Subcutaneous abdominal adipose tissue (tissue), 5 donors: Measurements from ENCODE around the gene TNS3.

Source experiments
- H3K27ac ChIP-seq: one replicate; pipeline ENCODE4 v1.7.0; 2013; ENCODE audit warnings: low read depth, mild to moderate bottlenecking, inconsistent platforms, low read length, moderate library complexity
- H3K27me3 ChIP-seq, 5 donors: one replicate each; pipeline ENCODE4 v1.7.0; 2013; ENCODE audit warnings: low read length in 5 of 5, inconsistent platforms in 1 of 5; ENCODE audit not compliant: control insufficient read depth in 5 of 5, insufficient read depth in 4 of 5
- H3K36me3 ChIP-seq, 5 donors: one replicate each; pipeline ENCODE4 v1.7.0; 2013; ENCODE audit warnings: low read length in 5 of 5; ENCODE audit not compliant: control insufficient read depth in 5 of 5, insufficient read depth in 5 of 5
- H3K4me1 ChIP-seq, 5 donors: one replicate each; pipeline ENCODE4 v1.7.0; 2013; ENCODE audit warnings: low read length in 5 of 5, mild to moderate bottlenecking in 3 of 5, moderate library complexity in 1 of 5; ENCODE audit not compliant: control insufficient read depth in 5 of 5, insufficient read depth in 5 of 5
- H3K4me3 ChIP-seq, 5 donors: one replicate each; pipeline ENCODE4 v1.7.0; 2013; ENCODE audit warnings: low read length in 5 of 5, low read depth in 1 of 5
- H3K9ac ChIP-seq, 5 donors: one replicate each; pipeline ENCODE4 v1.7.0; 2013; ENCODE audit warnings: low read length in 5 of 5, mild to moderate bottlenecking in 4 of 5, moderate library complexity in 3 of 5
- H3K9me3 ChIP-seq, 5 donors: one replicate each; pipeline ENCODE4 v1.7.0; 2013; ENCODE audit warnings: low read length in 5 of 5; ENCODE audit not compliant: control insufficient read depth in 5 of 5
- donor health status: healthy.
- donor health status: healthy.
- donor health status: healthy.
- donor health status: healthy.
- donor health status: healthy.

The TNS3 gene

DNA sequence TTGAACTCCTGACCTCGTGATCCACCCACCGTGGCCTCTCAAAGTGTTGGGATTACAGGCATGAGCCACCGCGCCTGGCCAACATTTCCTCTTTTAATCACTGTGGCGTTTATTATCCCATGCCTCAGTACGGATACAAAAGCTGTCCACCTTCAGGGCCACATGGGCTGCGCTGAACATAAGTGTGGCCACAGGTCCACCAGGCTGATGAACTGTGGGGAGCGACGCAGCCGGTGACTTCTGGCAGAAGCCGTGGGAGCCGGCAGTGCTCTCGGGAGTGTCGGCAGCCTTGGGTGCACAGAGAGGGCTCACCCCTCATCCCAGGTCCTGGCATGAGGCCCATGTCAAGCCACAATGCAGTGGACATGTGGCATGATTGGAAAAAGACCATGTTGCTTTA, 223.6 kb downstream of the TNS3 start:
- Histone ChIP-seq H3K36me3 (peaks cover 0 to 46% (median 14%) of the 10 kb centered on the region in 5 donors), H3K27ac (no peak overlapping the region), H3K9ac (no peak overlapping the region), H3K4me1 (peaks cover 0 to 3% (median 0%) of the 10 kb centered on the region in 5 donors), H3K27me3 (no peaks in the 10 kb centered on the region), H3K4me3 (no peak overlapping the region), H3K9me3 (no peaks in the 10 kb centered on the region)

DNA sequence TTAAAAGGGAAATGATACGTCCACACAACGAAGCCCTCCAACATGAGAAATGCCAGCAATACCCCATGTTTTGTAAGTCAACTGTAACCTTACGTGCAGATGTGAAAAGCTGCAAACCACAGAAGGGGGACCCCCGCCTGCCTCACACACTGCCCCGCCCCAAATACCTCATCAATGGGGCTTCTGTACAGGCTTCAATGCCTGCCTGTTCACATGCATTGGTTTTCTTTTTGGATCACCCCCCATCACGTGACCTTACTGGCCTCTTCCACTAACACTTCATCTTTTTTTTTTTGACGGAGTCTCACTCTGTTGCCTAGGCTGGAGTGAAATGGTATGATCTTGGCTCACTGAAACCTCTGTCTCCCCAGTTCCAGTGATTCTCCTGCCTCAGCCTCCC, 224.0 kb downstream of the TNS3 start:
- peaks cover 0 to 3% (median 0%) of the 10 kb centered on the region in 5 donors for H3K4me1 ChIP-seq
- H3K36me3 ChIP-seq = peaks cover 0 to 48% (median 14%) of the 10 kb centered on the region in 5 donors
- no peaks in the 10 kb centered on the region for H3K27me3 ChIP-seq
- H3K9me3 ChIP-seq = no peaks in the 10 kb centered on the region
- H3K4me3 ChIP-seq = no peak overlapping the region
- H3K27ac ChIP-seq = no peak overlapping the region
- H3K9ac ChIP-seq = no peak overlapping the region

DNA sequence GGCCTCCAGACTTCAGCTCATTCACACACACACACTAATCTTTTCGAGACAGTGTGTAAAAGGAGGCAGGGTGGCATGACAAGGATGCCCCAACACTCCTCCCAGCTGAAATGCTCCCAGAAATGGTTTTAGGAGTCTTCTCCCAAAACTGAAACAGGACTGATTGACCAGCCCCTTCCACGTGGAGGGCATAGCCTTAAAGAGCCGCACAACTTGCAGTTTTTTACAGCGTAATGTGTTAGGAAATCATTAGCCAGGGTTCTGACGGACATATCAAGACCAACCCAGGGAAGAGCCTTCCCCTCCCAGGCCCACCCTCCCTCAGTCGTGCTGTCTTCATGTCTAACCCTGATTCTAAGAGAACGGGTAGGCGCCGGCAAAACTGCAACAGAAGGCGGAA, 224.6 kb downstream of the TNS3 start:
- no peak overlapping the region for H3K4me3 ChIP-seq
- no peaks in the 10 kb centered on the region for H3K27me3 ChIP-seq
- H3K9ac ChIP-seq = no peak overlapping the region
- no peaks in the 10 kb centered on the region for H3K9me3 ChIP-seq
- H3K4me1 ChIP-seq = peaks cover 0 to 3% (median 0%) of the 10 kb centered on the region in 5 donors
- H3K36me3 ChIP-seq = peaks cover 0 to 52% (median 17%) of the 10 kb centered on the region in 5 donors
- H3K27ac ChIP-seq = no peak overlapping the region

DNA sequence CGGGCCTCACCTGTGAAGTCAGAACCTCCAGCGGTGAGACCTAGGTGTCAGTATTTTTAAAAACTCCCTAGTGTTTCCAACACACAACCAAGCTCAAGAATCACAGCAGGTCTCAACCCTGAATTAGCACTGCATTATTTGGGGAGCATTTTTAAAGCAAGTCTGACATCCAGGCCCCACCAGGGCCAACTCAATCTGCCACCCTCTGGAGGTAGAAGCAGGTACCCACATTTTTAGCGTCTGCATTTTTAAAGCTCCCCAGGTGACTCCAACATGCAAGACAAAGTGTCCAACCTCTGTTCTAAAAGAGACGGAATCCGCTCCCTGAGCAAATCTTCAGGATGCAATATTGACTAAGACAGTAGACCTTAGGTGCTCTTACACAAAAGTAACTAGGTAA, 225.7 kb downstream of the TNS3 start:
- Histone ChIP-seq H3K36me3 (peaks cover 0 to 50% (median 16%) of the 10 kb centered on the region in 5 donors), H3K4me3 (no peak overlapping the region), H3K4me1 (peaks cover 0 to 3% (median 0%) of the 10 kb centered on the region in 5 donors), H3K27me3 (no peaks in the 10 kb centered on the region), H3K27ac (no peak overlapping the region), H3K9ac (no peak overlapping the region), H3K9me3 (no peaks in the 10 kb centered on the region)

DNA sequence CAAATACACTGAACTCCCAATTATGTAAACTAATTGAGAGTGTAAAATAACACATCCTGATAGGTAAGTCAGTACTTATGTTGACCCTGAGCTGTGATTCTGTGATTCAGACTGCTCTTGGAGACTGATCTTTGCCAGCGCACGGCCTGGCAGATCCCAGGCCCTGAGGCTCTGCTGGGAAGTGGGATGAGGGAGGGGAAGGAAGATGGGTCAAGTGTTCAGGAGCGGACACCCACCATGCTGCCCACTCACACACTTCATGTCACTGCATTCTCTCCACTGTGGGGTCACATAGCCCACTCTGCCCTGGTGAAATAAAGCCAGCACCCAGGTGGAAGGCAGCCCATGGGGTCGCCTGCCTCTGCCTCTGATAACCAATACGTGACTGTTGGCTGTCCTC, 226.2 kb downstream of the TNS3 start:
- H3K36me3 ChIP-seq = peaks cover 0 to 50% (median 16%) of the 10 kb centered on the region in 5 donors
- H3K27me3 ChIP-seq = no peaks in the 10 kb centered on the region
- H3K27ac ChIP-seq = no peak overlapping the region
- H3K4me3 ChIP-seq = no peak overlapping the region
- H3K4me1 ChIP-seq = peaks cover 0 to 3% (median 0%) of the 10 kb centered on the region in 5 donors
- no peaks in the 10 kb centered on the region for H3K9me3 ChIP-seq
- no peak overlapping the region for H3K9ac ChIP-seq

DNA sequence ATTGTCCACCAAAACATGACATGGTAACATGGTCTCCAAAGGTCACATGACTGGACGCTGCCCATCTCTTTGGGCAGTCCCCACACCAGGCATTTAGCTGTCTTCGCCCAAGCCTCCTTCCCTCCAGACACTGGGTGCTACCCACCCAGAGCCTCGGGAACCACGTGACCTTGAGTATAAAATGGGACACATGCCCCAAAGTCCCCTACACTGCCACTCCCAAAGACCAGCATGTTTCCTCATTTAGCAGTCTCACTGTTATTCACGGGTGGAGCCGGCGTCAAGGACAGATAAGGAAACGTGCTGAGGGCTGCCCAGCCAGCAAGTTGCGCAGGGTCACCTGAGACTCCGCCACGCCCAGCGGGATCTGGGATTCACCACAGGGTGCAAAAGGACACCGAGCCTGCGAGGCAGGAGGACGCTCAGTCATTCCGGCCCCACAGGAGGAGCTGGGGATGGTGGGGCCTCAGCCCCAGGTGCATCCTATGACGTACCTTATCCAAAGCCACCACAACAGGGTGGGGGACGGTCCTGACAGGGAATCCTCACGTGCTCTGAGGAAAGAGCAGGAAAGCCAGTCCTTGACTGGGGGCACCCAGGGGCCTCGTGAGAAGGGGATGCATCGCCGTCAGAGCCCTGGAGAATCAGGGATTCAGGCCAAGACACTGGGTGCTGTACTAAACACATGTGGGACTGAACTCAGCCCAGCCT, 226.9 kb downstream of the TNS3 start:
- peaks cover 0 to 44% (median 13%) of the 10 kb centered on the region in 5 donors for H3K36me3 ChIP-seq
- H3K27me3 ChIP-seq = no peaks in the 10 kb centered on the region
- H3K9ac ChIP-seq = no peak overlapping the region
- H3K27ac ChIP-seq = no peak overlapping the region
- H3K9me3 ChIP-seq = no peaks in the 10 kb centered on the region
- H3K4me3 ChIP-seq = no peak overlapping the region
- H3K4me1 ChIP-seq = no peaks in the 10 kb centered on the region

DNA sequence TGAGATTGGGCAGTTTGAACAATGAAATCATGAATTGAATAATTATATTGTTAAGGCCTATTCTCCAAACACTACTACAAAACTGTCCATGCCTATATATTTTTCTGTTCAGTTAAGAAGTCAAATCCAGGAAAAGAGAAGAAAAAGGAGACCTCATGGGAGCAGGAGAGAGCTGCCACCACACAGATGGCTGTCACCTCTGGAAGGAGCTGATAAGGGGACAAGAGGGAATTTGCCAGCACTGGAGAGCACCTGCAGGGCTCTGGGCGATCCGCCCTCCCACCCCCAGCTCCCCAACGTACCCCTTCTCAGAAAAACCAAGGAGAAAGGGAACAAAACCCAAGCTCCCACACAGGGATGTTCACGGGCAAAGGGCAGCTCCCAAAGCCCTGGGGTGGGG, 227.8 kb downstream of the TNS3 start:
- H3K36me3 ChIP-seq = peaks cover 0 to 39% (median 13%) of the 10 kb centered on the region in 5 donors
- H3K4me1 ChIP-seq = no peaks in the 10 kb centered on the region
- H3K27me3 ChIP-seq = no peaks in the 10 kb centered on the region
- H3K9me3 ChIP-seq = no peaks in the 10 kb centered on the region
- no peak overlapping the region for H3K27ac ChIP-seq
- H3K9ac ChIP-seq = no peak overlapping the region
- H3K4me3 ChIP-seq = no peak overlapping the region

DNA sequence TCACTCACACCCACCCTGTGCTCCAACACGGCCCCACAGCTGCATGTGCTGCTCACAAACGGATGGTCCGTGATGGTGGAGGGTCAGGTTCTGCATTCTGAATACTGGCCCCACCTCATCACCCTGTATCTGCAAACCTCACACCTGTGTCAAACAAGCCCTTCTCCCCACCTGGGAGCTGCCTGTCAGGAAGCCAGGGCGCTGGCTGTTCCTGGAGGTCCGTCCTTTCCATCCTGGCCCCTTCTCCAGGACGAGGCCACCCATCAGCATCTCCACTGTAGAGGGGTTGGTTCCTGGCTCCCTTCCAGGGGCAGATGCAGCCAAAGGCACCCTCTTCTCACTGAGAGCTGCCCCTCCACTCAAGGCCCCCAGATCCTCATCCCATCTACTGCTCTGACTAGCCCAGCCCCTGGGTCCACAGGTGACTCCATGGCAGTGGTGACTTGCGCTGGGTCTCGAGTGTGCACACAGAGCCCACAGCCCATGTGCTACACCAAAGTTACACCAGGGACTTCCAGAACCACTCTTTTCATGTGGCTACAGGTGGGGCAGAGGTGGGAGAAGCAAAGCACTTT, 229.4 kb downstream of the TNS3 start:
- peaks cover 0 to 7% (median 0%) of the 10 kb centered on the region in 5 donors for H3K4me1 ChIP-seq
- no peak overlapping the region for H3K27ac ChIP-seq
- no peak overlapping the region for H3K9ac ChIP-seq
- no peaks in the 10 kb centered on the region for H3K9me3 ChIP-seq
- peaks cover 0 to 42% (median 18%) of the 10 kb centered on the region in 5 donors for H3K36me3 ChIP-seq
- H3K27me3 ChIP-seq = no peaks in the 10 kb centered on the region
- no peak overlapping the region for H3K4me3 ChIP-seq

DNA sequence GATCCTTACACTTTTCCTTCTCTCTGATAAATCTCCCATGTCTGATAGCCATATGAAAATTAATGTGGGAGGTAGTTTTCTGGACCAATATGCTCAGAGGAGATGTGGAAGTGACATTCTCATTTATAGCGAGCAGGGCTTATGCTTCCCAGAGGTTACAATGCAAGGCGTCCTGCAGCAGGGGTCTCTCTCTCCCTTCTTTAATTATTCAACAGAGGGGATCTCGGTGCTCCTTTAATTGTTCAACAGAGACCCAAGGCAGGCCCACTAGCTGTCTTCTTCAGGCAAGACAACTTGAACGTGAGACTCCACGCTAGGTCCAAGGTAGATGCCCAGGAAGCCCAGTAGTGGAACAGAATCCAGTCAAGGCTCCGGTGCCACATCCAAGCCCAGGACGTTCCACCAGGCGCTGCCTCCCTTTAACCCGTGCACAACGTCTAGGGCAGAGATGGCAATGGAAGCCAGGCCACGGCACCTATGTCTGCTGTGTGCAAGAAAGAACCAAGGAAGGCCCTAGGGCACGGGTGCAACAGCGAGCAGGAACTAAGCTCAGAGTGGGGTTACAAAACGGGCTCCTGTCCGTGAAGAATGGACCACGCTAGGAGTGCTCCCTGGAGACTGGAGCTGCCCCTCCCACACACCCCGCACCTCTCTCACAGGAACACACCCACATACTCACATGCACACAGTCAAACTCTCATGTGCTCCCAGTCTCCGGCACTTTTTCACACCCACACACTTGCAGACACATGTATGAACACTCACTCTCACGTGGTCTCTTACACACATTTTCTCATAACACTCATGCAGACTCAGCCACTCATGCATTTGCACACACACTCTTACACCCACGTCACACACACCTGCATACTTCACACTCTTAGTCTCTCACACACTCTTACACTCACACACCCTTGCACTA, 230.4 kb downstream of the TNS3 start:
- H3K36me3 ChIP-seq = peaks cover 0 to 48% (median 19%) of the 10 kb centered on the region in 5 donors
- no peaks in the 10 kb centered on the region for H3K27me3 ChIP-seq
- no peak overlapping the region for H3K4me3 ChIP-seq

DNA sequence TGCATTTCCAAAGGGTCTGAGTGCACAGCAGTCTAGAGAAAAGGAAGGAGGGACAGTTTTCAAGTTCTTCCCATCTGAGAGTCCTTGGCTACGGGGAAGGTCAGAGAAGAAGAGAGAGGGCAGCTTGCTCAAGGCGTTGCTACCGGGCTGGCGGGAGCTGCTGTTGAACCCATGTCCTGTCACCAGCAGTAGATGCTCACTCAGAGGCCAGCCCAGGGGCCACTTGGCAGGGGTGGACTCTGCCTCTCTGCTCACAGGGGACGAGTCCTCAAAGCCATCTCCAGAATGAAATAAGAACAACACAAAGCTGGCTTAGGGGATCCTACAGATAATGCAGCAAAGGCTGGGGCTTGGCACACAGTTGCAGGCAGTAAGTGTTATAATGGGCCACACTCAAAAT, 231.5 kb downstream of the TNS3 start:
- Histone ChIP-seq H3K36me3 (peaks cover 0 to 49% (median 23%) of the 10 kb centered on the region in 5 donors), H3K27ac (no peak overlapping the region), H3K9ac (no peak overlapping the region), H3K4me1 (peaks cover 0 to 7% (median 0%) of the 10 kb centered on the region in 5 donors), H3K4me3 (no peak overlapping the region), H3K27me3 (no peaks in the 10 kb centered on the region), H3K9me3 (no peaks in the 10 kb centered on the region)

More for the DNA sequence above, 230.4 kb downstream of the TNS3 start:
- Histone ChIP-seq H3K4me1 (peaks cover 0 to 7% (median 0%) of the 10 kb centered on the region in 5 donors), H3K27ac (no peak overlapping the region), H3K9ac (no peak overlapping the region), H3K9me3 (no peaks in the 10 kb centered on the region)
